GM23338 (cell line): Measurements from ENCODE around the gene MBLAC1. TPM values are rescaled to one million over a fixed set of nuclear protein-coding genes. Genes with fewer than 3 reads are reported as not detected.

Source experiments
- ATAC-seq: fragments of 200-7000 bp; cut with Tn5 transposase; 3 replicates; pipeline ENCODE4 v1.9.1; 2020
- DNase-seq: peaks from one replicate; pipeline ENCODE4 v3.0.0-alpha.2; 2015; ENCODE audit warnings: low spot score
- H2AFZ ChIP-seq: fragments of 200-600 bp; sonication (generic); 2 replicates; pipeline ENCODE4 v1.8.0; 2016; ENCODE audit warnings: antibody characterized with exemption, mild to moderate bottlenecking, moderate library complexity
- H3F3A ChIP-seq: fragments of 200-600 bp; sonication (generic); replicated peaks from 2 replicates; pipeline ENCODE4 v1.8.0; 2017; ENCODE audit warnings: antibody characterized with exemption, mixed run types, low read depth
- H3K27ac ChIP-seq: fragments of 200-600 bp; sonication (generic); 2 replicates; pipeline ENCODE4 v1.6.1; 2016; ENCODE audit warnings: low read depth
- H3K27me3 ChIP-seq: fragments of 200-600 bp; sonication (generic); 2 replicates; pipeline ENCODE4 v1.8.0; 2016; ENCODE audit warnings: mild to moderate bottlenecking, mixed run types, moderate library complexity; ENCODE audit not compliant: insufficient read depth
- H3K36me3 ChIP-seq: fragments of 200-600 bp; sonication (generic); 2 replicates; pipeline ENCODE4 v1.8.0; 2016; ENCODE audit warnings: mild to moderate bottlenecking; ENCODE audit not compliant: insufficient read depth
- H3K4me1 ChIP-seq: fragments of 200-600 bp; sonication (generic); 2 replicates; pipeline ENCODE4 v1.8.0; 2016; ENCODE audit warnings: mild to moderate bottlenecking, moderate library complexity; ENCODE audit not compliant: insufficient read depth
- H3K4me2 ChIP-seq: fragments of 200-600 bp; sonication (generic); 2 replicates; pipeline ENCODE4 v1.7.1; 2017; ENCODE audit warnings: mixed run types
- H3K4me3 ChIP-seq: fragments of 200-600 bp; sonication (generic); 2 replicates; pipeline ENCODE4 v1.6.1; 2016; ENCODE audit warnings: mixed run types
- H3K79me2 ChIP-seq: fragments of 200-600 bp; sonication (generic); replicated peaks from 2 replicates; pipeline ENCODE4 v1.8.0; 2017; ENCODE audit warnings: mild to moderate bottlenecking; ENCODE audit not compliant: insufficient read depth
- H3K9me2 ChIP-seq: fragments of 200-600 bp; sonication (generic); 2 replicates; pipeline ENCODE4 v1.8.0; 2017; ENCODE audit not compliant: insufficient read depth
- H4K20me1 ChIP-seq: fragments of 200-600 bp; sonication (generic); replicated peaks from 2 replicates; pipeline ENCODE4 v1.8.0; 2017; ENCODE audit warnings: mild to moderate bottlenecking; ENCODE audit not compliant: insufficient read depth
- H3K27ac Mint-ChIP-seq: 2 replicates; pipeline ENCODE4 v1.8.0; 2020; ENCODE audit warnings: inconsistent platforms, mild to moderate bottlenecking, moderate library complexity, mixed read lengths
- H3K27me3 Mint-ChIP-seq: 3 replicates; pipeline ENCODE4 v1.8.0; 2022; ENCODE audit warnings: low read depth, mild to moderate bottlenecking, moderate library complexity, mixed read lengths, inconsistent platforms; ENCODE audit not compliant: insufficient read depth, poor library complexity
- H3K36me3 Mint-ChIP-seq: 3 replicates; pipeline ENCODE4 v1.8.0; 2021; ENCODE audit warnings: low read depth, mild to moderate bottlenecking, inconsistent platforms, moderate library complexity, mixed read lengths
- H3K4me1 Mint-ChIP-seq: 3 replicates; pipeline ENCODE4 v1.8.0; 2020; ENCODE audit warnings: mild to moderate bottlenecking, inconsistent platforms, mixed read lengths
- H3K4me3 Mint-ChIP-seq: 3 replicates; pipeline ENCODE4 v1.8.0; 2021; ENCODE audit warnings: moderate library complexity, mild to moderate bottlenecking, inconsistent platforms, mixed read lengths
- H3K9me3 Mint-ChIP-seq: 3 replicates; pipeline ENCODE4 v1.8.0; 2020; ENCODE audit warnings: moderate library complexity, mild to moderate bottlenecking, inconsistent platforms, mixed read lengths
- CTCF ChIP-seq, 2 experiments: fragments of 200-600 bp in 1 of 2; sonication (generic) in 1 of 2; conservative IDR thresholded peaks; 2 replicates each; pipeline versions ENCODE4 v1.5.1 to v1.6.1; 2016 to 2017; ENCODE audit warnings: antibody characterized with exemption in 2 of 2, low read depth in 2 of 2, mild to moderate bottlenecking in 2 of 2, moderate library complexity in 1 of 2
- ETS1 ChIP-seq: IDR thresholded peaks from 2 replicates; pipeline ENCODE4 v1.6.1; 2016; ENCODE audit warnings: antibody characterized with exemption
- STAT1 ChIP-seq: IDR thresholded peaks from one replicate; pipeline ENCODE4 v1.6.1; 2016; ENCODE audit warnings: antibody characterized with exemption; ENCODE audit not compliant: unreplicated experiment
- ZNF462 ChIP-seq: fragments of 250-450 bp; sonication (Bioruptor Pico); IDR thresholded peaks from 2 replicates; pipeline ENCODE4 v1.5.0; 2020; ENCODE audit warnings: mild to moderate bottlenecking, moderate library complexity
- polyA plus RNA-seq: library from polyadenylated mRNA; unstranded; fragments of >200 nt; fragmentation: Nextera tagmentation; extraction: Ambion mirVana; gene quantifications from 2 replicates; pipeline ENCODE4 v1.2.1, GENCODE V29; 2016
- total RNA-seq: library from RNA; depleted of rRNA; stranded (reverse); fragments of >200 nt; shearing (Covaris generic); gene quantifications from 2 replicates; pipeline ENCODE4 v1.2.3, GENCODE V29; 2014

Gene MBLAC1
- total and polyA plus RNA-seq, 2 experiments from 2014 or later: 2.7 to 5.7 TPM

GRCh38 chr7:100095704-100096103, 31.1 kb upstream of the MBLAC1 start:
- H3K36me3 ChIP-seq: peaks cover 80% of the 10 kb centered on the region
- peak overlapping the region; percentile 67 for H3K27ac Mint-ChIP-seq
- peaks cover 61% of the 10 kb centered on the region for H4K20me1 ChIP-seq

More at GRCh38 chr7:100095704-100096103, 31.1 kb upstream of the MBLAC1 start:
- Histone ChIP-seq H3K27ac (peak overlapping the region; percentile 40; the same call in 1 of the 2 replicates), H2AFZ (no peak overlapping the region), H3K4me2 (no peak overlapping the region), H3K9me2 (no peaks in the 10 kb centered on the region), H3K4me1 (peaks cover 8% of the 10 kb centered on the region), H3K4me3 (no peak overlapping the region), H3K27me3 (no peaks in the 10 kb centered on the region), H3F3A (peaks cover 91% of the 10 kb centered on the region), H3K79me2 (peaks cover 48% of the 10 kb centered on the region)
- DNase-seq: no peak
- Mint-ChIP-seq H3K4me3 (no peak overlapping the region; the same call in 2 of the 3 replicates), H3K36me3 (peaks cover 99% of the 10 kb centered on the region), H3K4me1 (peaks cover 37% of the 10 kb centered on the region), H3K9me3 (peaks cover 5% of the 10 kb centered on the region; the same call in 2 of the 3 replicates), H3K27me3 (peaks cover 58% of the 10 kb centered on the region)
- no peak for ATAC-seq
- no peak for TF ChIP-seq STAT1
- no peak for TF ChIP-seq ETS1
- no peak for TF ChIP-seq ZNF462 (CRISPR knock-in tag)
- TF ChIP-seq CTCF (conservative IDR thresholded peaks at IDR 0.05; ENCODE audit: low read depth in 2 of 2): no peak
